ENCODE data around the gene TLR8. TPM values are rescaled to one million over a fixed set of nuclear protein-coding genes. Genes with fewer than 3 reads are reported as not detected.

The TLR8 gene
- polyA plus RNA-seq, 1 of the 3 experiments (the other 2 are of a cell fraction): not detected

GRCh38 chrX:12877386-12877785 lies 29.0 kb upstream of the TLR8 start:
- no peaks in the 10 kb centered on the region; the same call in 1 of the 2 replicates for H3K27me3 ChIP-seq (ENCODE audit: insufficient read depth)
- peak overlapping the region in 1 of 2 experiments; percentile 45; a peak in 1 of 4 replicates for H3K27ac ChIP-seq (ENCODE audit: low read depth in 2 of 2, low read length in 1 of 2)
- H3K4me1 ChIP-seq (ENCODE audit: control insufficient read depth in 1 of 2, insufficient read depth in 2 of 2, low read depth in 1 of 2, low read length in 1 of 2): peaks cover 0 to 3% of the 10 kb centered on the region in 2 experiments; a peak in 1 of 4 replicates
- no peak for TF ChIP-seq MAX (IDR thresholded peaks at IDR 0.05; ENCODE audit: low read depth)
- no peak for TF ChIP-seq TAF1 (IDR thresholded peaks at IDR 0.05; ENCODE audit: borderline replicate concordance, low read depth, low read length)
- no peak for TF ChIP-seq EZH2phosphoT487 (IDR thresholded peaks at IDR 0.05; ENCODE audit: borderline replicate concordance, low read depth)
- TF ChIP-seq ZBTB33 (IDR thresholded peaks at IDR 0.05; ENCODE audit: borderline replicate concordance, low read depth): no peak
- TF ChIP-seq NRF1 (IDR thresholded peaks at IDR 0.05; ENCODE audit: low read depth, low read length): no peak
- TF ChIP-seq GABPA (IDR thresholded peaks at IDR 0.05; ENCODE audit: low read depth): no peak
- no peak for TF ChIP-seq SMC3 (IDR thresholded peaks at IDR 0.05; ENCODE audit: low read depth, low read length)
- TF ChIP-seq RCOR1 (IDR thresholded peaks at IDR 0.05; ENCODE audit: low read length): no peak
- no peak for TF ChIP-seq YY1 (IDR thresholded peaks at IDR 0.05; ENCODE audit: low read depth)
- no peak for TF ChIP-seq USF2 (IDR thresholded peaks at IDR 0.05; ENCODE audit: borderline replicate concordance, low read depth, low read length)
- TF ChIP-seq FOXJ3 (CRISPR knock-in tag; IDR thresholded peaks at IDR 0.05): no peak
- no peak for TF ChIP-seq ELF1 (IDR thresholded peaks at IDR 0.05)
- TF ChIP-seq JUND (IDR thresholded peaks at IDR 0.05): no peak
- TF ChIP-seq SIN3A (IDR thresholded peaks at IDR 0.05; ENCODE audit: borderline replicate concordance, low read depth, low read length): no peak
- TF ChIP-seq POLR2AphosphoS5 (IDR thresholded peaks at IDR 0.05; ENCODE audit: low read depth, low read length): no peak
- no peak for TF ChIP-seq TCF12 (IDR thresholded peaks at IDR 0.05)
- H3K4me3 ChIP-seq (ENCODE audit: low read depth in 2 of 2, low read length in 1 of 2): no peak overlapping the region
- H3K79me2 ChIP-seq (ENCODE audit: insufficient read depth): no peaks in the 10 kb centered on the region
- no peaks in the 10 kb centered on the region for H3K9me2 ChIP-seq
- no peak overlapping the region for H3K9ac ChIP-seq
- H3K4me2 ChIP-seq: no peak overlapping the region
- no peaks in the 10 kb centered on the region for H3F3A ChIP-seq (replicated peaks; ENCODE audit: insufficient read depth)
- DNase-seq: no peak
- H2AFZ ChIP-seq (ENCODE audit: low read depth): no peak overlapping the region
- no peaks in the 10 kb centered on the region for H4K20me1 ChIP-seq (ENCODE audit: insufficient read depth)
- CTCF ChIA-PET: interaction anchor here (0.8 to 1.1 kb wide), 2 partner anchors 17 to 52 kb away, joined by 3 read pairs; no protein-coding TSS in a partner anchor
- POLR2A ChIA-PET: no interaction called here
- H3K36me3 ChIP-seq (replicated peaks in 1 of 2; ENCODE audit: control insufficient read depth in 1 of 2, insufficient read depth in 2 of 2, low read length in 1 of 2): no peaks in the 10 kb centered on the region
- no peaks in the 10 kb centered on the region for H3K9me3 ChIP-seq
- WGBS (ENCODE audit: low lambda C conversion rate): 30% methylated on average over 8 of the region's 8 CpGs

- Histone ChIP-seq H3K27ac (ENCODE audit: low read depth in 2 of 2, low read length in 1 of 2) (peak overlapping the region in 1 of 2 experiments; percentile 64; a peak in 1 of 4 replicates), H3K4me1 (ENCODE audit: control insufficient read depth in 1 of 2, insufficient read depth in 2 of 2, low read depth in 1 of 2, low read length in 1 of 2) (peaks cover 0 to 3% of the 10 kb centered on the region in 2 experiments; a peak in 1 of 4 replicates), H2AFZ (ENCODE audit: low read depth) (no peak overlapping the region), H3K9me3 (no peaks in the 10 kb centered on the region), H3K4me2 (no peak overlapping the region), H3K79me2 (ENCODE audit: insufficient read depth) (no peaks in the 10 kb centered on the region), H3K9ac (no peak overlapping the region), H3F3A (replicated peaks; ENCODE audit: insufficient read depth) (no peaks in the 10 kb centered on the region), H3K4me3 (ENCODE audit: low read depth in 2 of 2, low read length in 1 of 2) (no peak overlapping the region), H3K27me3 (ENCODE audit: insufficient read depth) (peaks cover 4% of the 10 kb centered on the region; the same call in 1 of the 2 replicates), H4K20me1 (ENCODE audit: insufficient read depth) (no peaks in the 10 kb centered on the region), H3K9me2 (no peaks in the 10 kb centered on the region), H3K36me3 (replicated peaks in 1 of 2; ENCODE audit: control insufficient read depth in 1 of 2, insufficient read depth in 2 of 2, low read length in 1 of 2) (no peaks in the 10 kb centered on the region)
- ChIA-PET POLR2A (no interaction called here), CTCF (interaction anchor here (1.1 to 1.3 kb wide), 2 partner anchors 16 to 23 kb away, joined by 3 to 4 read pairs; no protein-coding TSS in a partner anchor)
- TF ChIP-seq RCOR1 (IDR thresholded peaks at IDR 0.05; ENCODE audit: low read length): no peak
- peak; percentile 19 for DNase-seq
- 0% methylated on average over 1 of the region's 1 CpG for WGBS (ENCODE audit: low lambda C conversion rate)
These were observed 27.9 kb upstream of the TLR8 start for GRCh38 chrX:12878536-12878935.

Data from SK-N-SH (cell line).